MM.1S (cell line): ENCODE data around the gene COL5A1.

ENCODE experiments used
- CTCF ChIP-seq: fragments of 300-600 bp; sonication (generic); IDR thresholded peaks from 2 replicates; pipeline ENCODE4 v1.5.1; 2016; ENCODE audit warnings: antibody characterized with exemption, low read length, mixed read lengths
- EZH2 ChIP-seq: fragments of 300-600 bp; sonication (generic); optimal IDR thresholded peaks from 2 replicates; pipeline ENCODE3; 2017; ENCODE audit warnings: low read depth, mild to moderate bottlenecking, antibody characterized with exemption, low read length, mixed read lengths

GRCh38 chr9:134724202-134724911 is 82.8 kb downstream of the COL5A1 start:
- TF ChIP-seq CTCF (no peak), EZH2 (no peak)
